H1 (cell line): Measurements from ENCODE around the gene PITPNC1. TPM values are rescaled to one million over a fixed set of nuclear protein-coding genes. Genes with fewer than 3 reads are reported as not detected.
A peak's percentile ranks its signal among the peaks of the same experiment; 100 is the strongest.

Source experiments
- CTCF ChIA-PET: fragments of 300-600 bp; sonication (Branson Sonifier 250); formaldehyde crosslinking; loops from one replicate; lab custom pipeline; 2021; ENCODE audit not compliant: partially characterized antibody; lab: Charles Lee
- POLR2A ChIA-PET: fragments of 300-600 bp; sonication (Branson Sonifier 250); formaldehyde crosslinking; loops from one replicate; lab custom pipeline; 2021; ENCODE audit warnings: inconsistent platforms; ENCODE audit not compliant: partially characterized antibody; lab: Charles Lee
- DNase-seq, 2 experiments: peaks; one replicate each; pipeline versions ENCODE4 v3.0.0 to v3.0.0-alpha.2; 2010 to 2022; ENCODE audit warnings: low spot score in 2 of 2, low read depth in 1 of 2, mixed read lengths in 1 of 2
- FAIRE-seq: peaks from 2 replicates; lab custom pipeline; 2011; peaks lifted over from hg19 to GRCh38; lab: Jason Lieb, UNC
- H2AFZ ChIP-seq: 2 replicates; pipeline ENCODE4 v1.8.1; 2012; ENCODE audit warnings: low read length, inconsistent platforms
- H2AK5ac ChIP-seq: 2 replicates; pipeline ENCODE4 v1.6.1; 2013; ENCODE audit warnings: low read depth, low read length
- H2BK120ac ChIP-seq: replicated peaks from 2 replicates; pipeline ENCODE3; 2013; ENCODE audit warnings: low read depth, low read length, inconsistent platforms
- H2BK12ac ChIP-seq: 2 replicates; pipeline ENCODE4 v1.6.1; 2013; ENCODE audit warnings: low read depth, low read length
- H2BK15ac ChIP-seq: 2 replicates; pipeline ENCODE4 v1.6.1; 2013; ENCODE audit warnings: low read length
- H2BK20ac ChIP-seq: 2 replicates; pipeline ENCODE4 v1.6.1; 2013; ENCODE audit warnings: low read length
- H2BK5ac ChIP-seq: 2 replicates; pipeline ENCODE4 v1.6.1; 2013; ENCODE audit warnings: low read depth, low read length
- H3K14ac ChIP-seq: 2 replicates; pipeline ENCODE4 v1.6.1; 2013; ENCODE audit warnings: inconsistent platforms; ENCODE audit not compliant: insufficient read length
- H3K18ac ChIP-seq: 2 replicates; pipeline ENCODE4 v1.6.1; 2013; ENCODE audit warnings: low read length; ENCODE audit errors: extremely low read depth
- H3K23ac ChIP-seq: 2 replicates; pipeline ENCODE4 v1.6.1; 2013; ENCODE audit warnings: inconsistent platforms; ENCODE audit not compliant: insufficient read length
- H3K23me2 ChIP-seq: 2 replicates; pipeline ENCODE4 v1.6.1; 2013; ENCODE audit warnings: low read depth, low read length
- H3K27ac ChIP-seq: 2 replicates; pipeline ENCODE4 v1.6.1; 2011; ENCODE audit warnings: low read depth, low read length, inconsistent platforms
- H3K27me3 ChIP-seq, 4 experiments: replicated peaks in 1 of 4; 1 replicate in 1 of 4; 2 replicates in 3 of 4; pipeline versions ENCODE4 v1.6.1 to v1.8.1; 2011 to 2013; ENCODE audit warnings: low read length in 3 of 4, mild to moderate bottlenecking in 3 of 4, inconsistent platforms in 2 of 4, mixed read lengths in 2 of 4, moderate library complexity in 1 of 4; ENCODE audit not compliant: control insufficient read depth in 3 of 4, insufficient read depth in 3 of 4; ENCODE audit errors: extremely low read depth in 1 of 4
- H3K36me3 ChIP-seq, 4 experiments: 2 replicates each; pipeline versions ENCODE4 v1.6.1 to v1.8.1; 2011 to 2013; ENCODE audit warnings: mild to moderate bottlenecking in 4 of 4, low read length in 3 of 4, moderate library complexity in 2 of 4, control low read depth in 1 of 4, inconsistent platforms in 1 of 4; ENCODE audit not compliant: insufficient read depth in 4 of 4, control insufficient read depth in 2 of 4
- H3K4ac ChIP-seq: replicated peaks from 2 replicates; pipeline ENCODE3; 2013; ENCODE audit warnings: low read length, low read depth, mixed read lengths, inconsistent platforms; ENCODE audit not compliant: insufficient read length
- H3K4me1 ChIP-seq, 4 experiments: replicated peaks in 1 of 4; 1 replicate in 1 of 4; 2 replicates in 3 of 4; pipeline versions ENCODE4 v1.6.1 to v1.8.1; 2011 to 2013; ENCODE audit warnings: low read length in 3 of 4, inconsistent platforms in 2 of 4, mixed read lengths in 1 of 4; ENCODE audit not compliant: insufficient read depth in 4 of 4, control insufficient read depth in 3 of 4
- H3K4me2 ChIP-seq, 2 experiments: 2 replicates each; pipeline versions ENCODE4 v1.6.1 to v1.8.1; 2011 to 2013; ENCODE audit warnings: low read depth in 2 of 2, low read length in 2 of 2, control low read depth in 1 of 2, inconsistent platforms in 1 of 2, mild to moderate bottlenecking in 1 of 2; ENCODE audit not compliant: insufficient read depth in 1 of 2
- H3K4me3 ChIP-seq, 4 experiments: fragments of 200-600, 300-600 bp in 1 of 4; sonication (generic), shearing (Covaris generic), sonication (Bioruptor Twin) in 1 of 4; 2 replicates each; pipeline versions ENCODE4 v1.5.1 to v1.8.1; 2011 to 2016; ENCODE audit warnings: low read length in 4 of 4, low read depth in 3 of 4, control low read depth in 2 of 4, inconsistent platforms in 2 of 4, mild to moderate bottlenecking in 2 of 4, mixed read lengths in 1 of 4, moderate library complexity in 1 of 4; ENCODE audit not compliant: insufficient read depth in 2 of 4; ENCODE audit errors: extremely low read depth in 1 of 4
- H3K56ac ChIP-seq: replicated peaks from 2 replicates; pipeline ENCODE3; 2013; ENCODE audit warnings: low read depth, mild to moderate bottlenecking, mixed read lengths, low read length, inconsistent platforms; ENCODE audit not compliant: insufficient read length
- H3K79me1 ChIP-seq: 2 replicates; pipeline ENCODE4 v1.6.1; 2013; ENCODE audit warnings: low read depth, low read length, control low read depth
- H3K79me2 ChIP-seq, 2 experiments: 2 replicates each; pipeline versions ENCODE4 v1.6.1 to v1.8.1; 2012 to 2013; ENCODE audit warnings: low read length in 2 of 2, mild to moderate bottlenecking in 2 of 2, inconsistent platforms in 1 of 2; ENCODE audit not compliant: insufficient read depth in 2 of 2, control insufficient read depth in 1 of 2
- H3K9ac ChIP-seq, 4 experiments: replicated peaks in 1 of 4; 1 replicate in 1 of 4; 2 replicates in 3 of 4; pipeline versions ENCODE4 v1.6.1 to v1.8.1; 2011 to 2013; ENCODE audit warnings: low read depth in 3 of 4, low read length in 3 of 4, control low read depth in 2 of 4, mild to moderate bottlenecking in 2 of 4, moderate library complexity in 2 of 4, inconsistent platforms in 1 of 4; ENCODE audit errors: extremely low read depth in 1 of 4
- H3K9me3 ChIP-seq, 2 experiments: 2 replicates each; pipeline versions ENCODE4 v1.6.1 to v1.8.1; 2012 to 2013; ENCODE audit warnings: mild to moderate bottlenecking in 2 of 2, moderate library complexity in 2 of 2, control low read depth in 1 of 2, inconsistent platforms in 1 of 2, low read depth in 1 of 2, low read length in 1 of 2, mixed read lengths in 1 of 2; ENCODE audit not compliant: insufficient read depth in 2 of 2
- H4K20me1 ChIP-seq, 2 experiments: replicated peaks in 1 of 2; 2 replicates each; pipeline versions ENCODE3 to v1.8.1; 2011 to 2013; ENCODE audit warnings: inconsistent platforms in 2 of 2, low read length in 2 of 2, mild to moderate bottlenecking in 1 of 2; ENCODE audit not compliant: insufficient read depth in 2 of 2, control insufficient read depth in 1 of 2
- H4K5ac ChIP-seq: 2 replicates; pipeline ENCODE4 v1.6.1; 2013; ENCODE audit warnings: low read length, low read depth, mixed read lengths, inconsistent platforms; ENCODE audit not compliant: insufficient read length
- H4K8ac ChIP-seq: 2 replicates; pipeline ENCODE4 v1.8.0; 2013; ENCODE audit warnings: mild to moderate bottlenecking, moderate library complexity, low read length, inconsistent platforms; ENCODE audit not compliant: insufficient read depth; ENCODE audit errors: extremely low read depth
- H4K91ac ChIP-seq: replicated peaks from 2 replicates; pipeline ENCODE3; 2013; ENCODE audit warnings: low read length, mixed read lengths, inconsistent platforms; ENCODE audit not compliant: insufficient read length
- CEBPB ChIP-seq: IDR thresholded peaks from 2 replicates; pipeline ENCODE4 v1.6.1; 2012; ENCODE audit warnings: low read depth, low read length
- KDM4A ChIP-seq: IDR thresholded peaks from one replicate; pipeline ENCODE4 v1.7.1; 2012; ENCODE audit warnings: low read depth, mild to moderate bottlenecking, moderate library complexity, low read length, inconsistent platforms; ENCODE audit not compliant: severe bottlenecking
- WGBS, 2 experiments: shearing (Covaris generic) in 1 of 2; methylation state at CpG; one replicate each; pipeline versions ENCODE4 v1.1.6 to v1.1.7; 2013 to 2015; ENCODE audit warnings: low lambda C conversion rate in 2 of 2, mixed read lengths in 2 of 2, inconsistent platforms in 1 of 2, low coverage in 1 of 2, missing lambda C conversion rate in 1 of 2; ENCODE audit not compliant: insufficient replicate concordance in 2 of 2, insufficient coverage in 1 of 2, insufficient read length in 1 of 2; ENCODE audit errors: extremely low coverage in 1 of 2, missing lambda C conversion rate in 1 of 2; 5-methylcytosine and 5-hydroxymethylcytosine counted together
- polyA plus RNA-seq, 7 experiments: library from polyadenylated mRNA; depleted of rRNA in 3 of 7; stranded (reverse) in 5 of 7; unstranded in 2 of 7; fragments of >200 nt in 5 of 7; fragments of 200-250 nt in 2 of 7; gene quantifications; 1 replicate in 5 of 7; 2 replicates in 1 of 7; 4 replicates in 1 of 7; pipeline versions ENCODE4 v1.2.1 to v1.2.3, GENCODE V29; 2011 to 2013; ENCODE audit warnings: missing spikeins in 2 of 7, mixed read lengths in 2 of 7
- total RNA-seq: library from RNA; stranded (reverse); fragmentation: NEBNext Ultra II Directional; extraction: Animal tissue kit (Norgen Biotek cat#: 25700); gene quantifications from 2 replicates; pipeline ENCODE4 v1.2.1, GENCODE V29; 2021

The PITPNC1 gene
- total and polyA plus RNA-seq, 2 of the 8 experiments (the other 6 are each of a cell fraction or from before 2014, with no cell fraction given), result 17.6 to 54.7 TPM

DNA sequence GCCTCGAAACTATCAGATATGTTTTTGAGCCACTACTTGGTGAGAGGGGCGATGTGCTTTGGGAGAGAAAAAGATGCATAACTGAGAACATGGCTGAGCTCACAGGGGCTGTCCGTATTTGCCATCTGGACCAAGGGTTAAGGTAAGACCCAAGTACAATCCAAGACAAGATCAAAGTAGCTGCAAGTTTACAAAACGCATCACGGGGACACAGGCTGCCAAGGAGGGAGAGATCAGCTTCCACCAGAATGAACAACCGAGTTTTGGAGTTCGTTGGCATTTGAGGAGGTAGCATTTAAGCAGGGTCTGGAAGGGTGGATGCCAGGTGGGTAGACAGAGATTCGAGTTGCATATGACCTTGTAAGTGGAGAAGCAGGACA, 2.2 kb downstream of the PITPNC1 start:
- Histone ChIP-seq H3K36me3 (peaks cover 0 to 3% (median 0%) of the 10 kb centered on the region in 4 experiments; a peak in 1 of 8 replicates), H3K4me1 (peaks cover 2 to 5% (median 4%) of the 10 kb centered on the region in 4 experiments; a peak in 6 of 7 replicates), H4K91ac (peak overlapping the region; percentile 69), H3K4ac (peak overlapping the region; percentile 48), H3K56ac (peak overlapping the region; percentile 5), H2BK5ac (no peak overlapping the region), H3K23me2 (peaks cover 13% of the 10 kb centered on the region; the same call in 1 of the 2 replicates), H4K20me1 (no peaks in the 10 kb centered on the region), H3K14ac (peak overlapping the region; percentile 45), H2BK120ac (no peak overlapping the region), H2AFZ (0 out of 2 replicates have a peak overlapping the region, but pooled peaks have one; percentile 81), H2BK12ac (no peak overlapping the region), H3K4me2 (peak overlapping the region; percentile 75 to 92), H3K9ac (peak overlapping the region in 2 of 4 experiments; percentile 9 to 58; a peak in 4 of 7 replicates), H3K23ac (no peak overlapping the region), H3K79me1 (peaks cover 3% of the 10 kb centered on the region), H2BK20ac (no peak overlapping the region), H3K9me3 (peaks cover 0 to 4% of the 10 kb centered on the region in 2 experiments; a peak in 1 of 4 replicates), H3K27ac (peak overlapping the region; percentile 46; the same call in 1 of the 2 replicates), H4K8ac (no peak overlapping the region), H2BK15ac (no peak overlapping the region), H2AK5ac (peak overlapping the region; percentile 18; the same call in 1 of the 2 replicates), H3K18ac (no peak overlapping the region), H3K79me2 (peaks cover 0 to 52% of the 10 kb centered on the region in 2 experiments; a peak in 2 of 4 replicates), H4K5ac (peak overlapping the region; percentile 71), H3K4me3 (peak overlapping the region; percentile 31 to 95 (median 48); a peak in 7 of 8 replicates), H3K27me3 (no peaks in the 10 kb centered on the region)
- CTCF ChIA-PET, result interaction anchor here (0.6 to 2.9 kb wide), 29 partner anchors 8 to 326 kb away, joined by 3 to 18 read pairs (median 4); no protein-coding TSS in a partner anchor
- TF ChIP-seq KDM4A (no peak), CEBPB (no peak)
- WGBS, 2 experiments, result 74% methylated on average over 8 of the region's 8 CpGs; no CpG with 5 or more reads in 1 of the 2 experiments
- POLR2A ChIA-PET, result interaction anchor here (0.7 to 1.6 kb wide), 8 partner anchors 14 to 503 kb away, joined by 3 to 4 read pairs (median 3); no protein-coding TSS in a partner anchor
- FAIRE-seq (no peak), DNase-seq (no peak)
